ENCODE measurements around the gene PTPRO. TPM values are rescaled to one million over a fixed set of nuclear protein-coding genes. Genes with fewer than 3 reads are reported as not detected.

Gene PTPRO
- total RNA-seq, 1 donor from 2014 or later, result 0.91 TPM

DNA sequence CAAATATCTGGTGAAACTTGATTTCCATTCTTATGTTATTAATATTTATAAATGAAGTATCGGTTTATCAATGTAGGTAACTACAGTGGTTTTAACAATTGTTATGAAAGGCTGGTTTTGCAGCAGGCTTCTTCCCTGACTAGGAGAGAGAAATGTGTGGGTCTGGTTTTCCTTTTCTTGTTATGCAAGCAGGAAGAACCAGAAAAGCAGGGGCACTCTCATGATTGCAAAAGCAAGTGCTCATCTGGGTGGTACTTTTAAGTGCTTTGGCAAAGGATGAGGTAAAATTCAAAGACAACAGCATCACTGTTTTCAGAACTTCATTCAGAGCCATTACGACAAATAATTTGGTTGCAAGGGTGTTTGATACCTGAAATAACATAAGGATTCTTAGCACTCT is 105.6 kb downstream of the PTPRO start:
- ATAC-seq (ENCODE audit: poor library complexity) (no peak), DNase-seq (no peak)
- intact Hi-C loops (cut with DNase I), result no loop called here

DNA sequence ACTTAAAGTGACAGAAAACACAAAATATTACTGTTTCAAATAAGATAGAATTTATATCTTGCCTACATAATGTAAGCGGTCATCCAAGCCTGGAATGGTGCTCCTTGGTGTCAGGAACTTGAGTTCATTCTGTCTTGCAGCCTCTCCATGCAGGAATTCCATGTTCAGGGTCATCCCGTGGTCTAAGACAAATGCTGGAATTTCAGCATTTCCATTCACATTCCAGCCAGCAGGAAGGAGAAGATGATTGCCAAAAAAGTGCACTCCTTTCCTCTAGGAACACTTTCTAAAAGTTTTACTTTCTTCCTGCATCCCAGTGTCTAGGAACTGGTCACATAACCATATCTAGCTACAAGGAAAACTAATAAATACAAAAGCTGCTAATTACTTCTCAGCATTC is 106.3 kb downstream of the PTPRO start:
- ATAC-seq (ENCODE audit: poor library complexity) (no peak), DNase-seq (no peak)
- intact Hi-C loops (cut with DNase I), result no loop called here

- ATAC-seq (ENCODE audit: poor library complexity) (no peak), DNase-seq (no peak)
- intact Hi-C loops (cut with DNase I), result no loop called here
Observed at GRCh38 chr12:15429262-15429661, 107.0 kb downstream of the PTPRO start.

DNA sequence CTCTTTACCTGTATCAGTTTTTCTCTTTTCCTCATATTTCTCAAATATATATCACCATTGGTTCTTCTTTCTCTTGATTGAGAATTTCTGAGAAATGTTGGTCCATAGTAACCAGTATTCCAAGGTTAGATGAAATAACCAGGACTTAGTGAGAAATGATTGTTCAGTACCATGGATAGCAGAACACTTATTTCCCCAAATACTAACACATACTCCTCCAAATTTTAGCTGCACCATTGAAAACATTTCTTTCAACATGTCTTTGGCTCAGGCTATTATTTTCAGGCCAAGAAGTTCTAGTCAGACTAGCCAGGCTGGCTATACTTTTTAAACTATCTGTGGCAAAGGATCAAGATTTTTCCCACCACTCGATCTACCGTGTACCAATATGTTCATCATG is 113.3 kb downstream of the PTPRO start:
- DNase-seq (no peak), ATAC-seq (ENCODE audit: poor library complexity) (no peak)
- intact Hi-C loops (cut with DNase I), result no loop called here

GRCh38 chr12:15439459-15439858 is 117.2 kb downstream of the PTPRO start:
- DNase-seq (no peak), ATAC-seq (ENCODE audit: poor library complexity) (no peak)

GRCh38 chr12:15443050-15443449 is 120.7 kb downstream of the PTPRO start:
- no peak for ATAC-seq (ENCODE audit: poor library complexity)
- intact Hi-C loops (cut with DNase I), result no loop called here

More at GRCh38 chr12:15439459-15439858, 117.2 kb downstream of the PTPRO start:
- intact Hi-C loops (cut with DNase I), result no loop called here

GRCh38 chr12:15443611-15444010 is 121.3 kb downstream of the PTPRO start:
- ATAC-seq (ENCODE audit: poor library complexity), result no peak
- no peak for DNase-seq
- intact Hi-C loops (cut with DNase I), result no loop called here

More at GRCh38 chr12:15443050-15443449, 120.7 kb downstream of the PTPRO start:
- no peak for DNase-seq

DNA sequence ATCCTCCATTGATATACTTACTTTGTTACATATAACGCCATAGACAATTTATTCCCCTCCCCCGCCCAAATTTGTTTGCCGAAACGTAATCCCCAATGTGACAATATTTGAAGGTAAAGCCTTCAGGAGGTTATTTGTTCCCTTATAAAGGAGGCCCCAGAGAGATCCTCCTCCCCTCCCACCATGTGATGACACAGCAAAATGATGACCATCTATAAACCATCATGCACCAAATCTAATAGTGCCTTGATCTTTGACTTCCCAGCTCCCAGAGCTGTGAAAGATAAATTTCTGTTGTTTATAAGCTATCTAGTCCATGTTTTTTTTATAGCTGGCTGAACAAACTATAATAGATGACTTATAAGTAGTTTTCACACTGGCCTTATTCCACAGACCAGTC is 122.2 kb downstream of the PTPRO start:
- ATAC-seq (ENCODE audit: poor library complexity), result no peak
- no peak for DNase-seq
- intact Hi-C loops (cut with DNase I), result no loop called here

DNA sequence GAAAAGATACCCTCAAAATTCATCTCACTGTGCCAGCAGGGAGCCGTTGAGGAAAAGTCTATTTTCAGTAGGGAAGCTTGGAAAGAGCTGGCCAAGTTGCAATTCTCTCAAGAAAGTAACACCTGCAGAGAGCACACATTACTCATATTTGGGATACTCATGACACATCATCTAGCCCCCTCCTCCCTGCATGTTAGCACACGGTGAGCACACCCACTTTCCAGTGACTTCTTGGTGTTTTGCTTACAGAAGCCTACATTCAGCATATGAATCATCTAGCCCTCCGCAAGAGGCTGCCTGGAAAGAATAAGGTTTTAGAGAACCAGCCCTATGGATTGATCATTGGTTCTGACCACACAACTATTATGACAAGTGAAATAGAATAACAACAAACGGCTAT is 124.5 kb downstream of the PTPRO start:
- DNase-seq, result no peak
- ATAC-seq (ENCODE audit: poor library complexity), result no peak
- intact Hi-C loops (cut with DNase I), result no loop called here

DNA sequence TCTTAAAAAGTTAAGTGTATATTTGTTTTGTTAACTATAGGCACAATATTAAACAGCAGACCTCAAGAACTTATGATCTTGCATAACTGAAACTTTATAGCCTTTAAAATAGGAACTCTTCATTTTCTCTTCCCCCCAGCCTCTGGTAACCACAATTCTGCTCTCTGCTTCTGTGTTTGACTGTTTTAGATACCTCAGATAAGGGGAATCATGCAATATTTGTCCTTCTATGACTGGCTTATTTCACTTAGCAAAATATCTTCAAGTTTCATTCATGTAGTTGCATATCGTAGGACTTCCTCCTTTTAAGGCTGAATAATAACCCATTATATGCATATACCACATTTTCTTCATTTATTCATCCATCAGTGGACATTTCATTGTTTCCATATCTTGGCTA is 131.3 kb downstream of the PTPRO start:
- ATAC-seq (ENCODE audit: poor library complexity), result no peak
- intact Hi-C loops (cut with DNase I), result no loop called here

DNA sequence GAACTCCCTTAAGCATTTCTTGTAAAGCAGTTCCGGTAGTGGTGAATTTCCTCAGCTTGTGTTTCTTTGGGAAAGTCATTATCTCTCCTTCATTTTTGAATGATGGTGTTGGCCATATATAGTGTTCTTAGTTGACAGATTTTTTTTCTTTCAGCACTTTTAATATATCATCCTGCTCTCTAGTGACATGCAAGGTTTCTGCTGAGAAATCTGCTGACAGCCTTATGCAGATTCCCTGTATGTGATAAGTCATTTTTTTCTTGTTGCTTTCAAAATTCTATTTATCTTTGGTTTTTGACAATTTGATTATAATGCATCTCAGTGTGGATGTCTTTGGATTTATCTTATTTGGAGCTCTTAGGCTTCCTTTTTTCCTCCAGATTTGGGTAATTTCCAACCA is 135.7 kb downstream of the PTPRO start:
- DNase-seq (no peak), ATAC-seq (ENCODE audit: poor library complexity) (no peak)
- intact Hi-C loops (cut with DNase I), result no loop called here

More for the DNA sequence above, 131.3 kb downstream of the PTPRO start:
- no peak for DNase-seq

DNA sequence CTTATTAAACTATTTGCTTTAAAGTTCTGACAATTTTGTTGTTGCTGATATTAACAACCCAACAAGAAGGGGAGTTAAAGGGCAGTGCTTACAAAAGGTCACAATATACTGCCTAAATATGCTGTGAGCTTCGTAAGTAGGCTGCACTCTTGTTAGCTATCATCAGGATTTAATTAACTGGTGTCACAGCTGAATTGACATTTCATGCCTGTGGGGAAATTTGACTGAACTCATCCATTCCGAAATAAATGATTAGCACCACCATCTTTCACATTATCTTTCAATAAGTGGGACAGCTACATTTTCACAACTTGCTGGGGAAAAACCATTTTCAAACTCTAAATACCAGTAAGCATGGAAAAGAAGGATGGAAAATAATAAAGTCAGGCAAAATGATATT is 146.6 kb downstream of the PTPRO start:
- ATAC-seq (ENCODE audit: poor library complexity), result no peak
- intact Hi-C loops (cut with DNase I), result no loop called here
- no peak for DNase-seq

GRCh38 chr12:15469356-15469755 is 147.0 kb downstream of the PTPRO start:
- ATAC-seq (ENCODE audit: poor library complexity) (no peak), DNase-seq (no peak)
- intact Hi-C loops (cut with DNase I), result no loop called here

DNA sequence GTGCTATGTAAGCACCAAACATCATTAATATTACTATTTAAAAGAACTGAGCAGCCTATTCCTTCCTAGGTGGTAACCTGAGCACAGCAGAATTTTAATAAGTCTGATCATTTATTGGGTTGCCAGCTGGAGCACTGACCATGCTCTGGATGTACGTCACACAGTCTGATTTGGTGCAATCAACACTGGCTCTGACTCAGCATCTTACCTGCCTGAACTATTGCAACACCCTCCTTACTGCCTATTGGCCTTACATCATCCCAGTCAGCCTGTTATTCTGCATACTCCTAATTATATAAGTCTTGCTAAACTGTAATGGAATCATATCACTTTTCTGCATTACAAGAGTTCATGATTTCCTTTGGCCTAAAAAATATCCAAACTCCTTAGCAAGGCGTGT is 149.7 kb downstream of the PTPRO start:
- intact Hi-C loops (cut with DNase I), result no loop called here
- no peak for ATAC-seq (ENCODE audit: poor library complexity)
- no peak for DNase-seq

GRCh38 chr12:15474766-15475165 is 152.5 kb downstream of the PTPRO start:
- ATAC-seq (ENCODE audit: poor library complexity) (no peak), DNase-seq (no peak)
- intact Hi-C loops (cut with DNase I), result no loop called here

GRCh38 chr12:15477761-15478160 is 155.5 kb downstream of the PTPRO start:
- DNase-seq (no peak), ATAC-seq (ENCODE audit: poor library complexity) (no peak)
- intact Hi-C loops (cut with DNase I), result no loop called here

GRCh38 chr12:15481846-15482245 is 159.5 kb downstream of the PTPRO start:
- intact Hi-C loops (cut with DNase I), result no loop called here
- ATAC-seq (ENCODE audit: poor library complexity) (no peak), DNase-seq (no peak)

DNA sequence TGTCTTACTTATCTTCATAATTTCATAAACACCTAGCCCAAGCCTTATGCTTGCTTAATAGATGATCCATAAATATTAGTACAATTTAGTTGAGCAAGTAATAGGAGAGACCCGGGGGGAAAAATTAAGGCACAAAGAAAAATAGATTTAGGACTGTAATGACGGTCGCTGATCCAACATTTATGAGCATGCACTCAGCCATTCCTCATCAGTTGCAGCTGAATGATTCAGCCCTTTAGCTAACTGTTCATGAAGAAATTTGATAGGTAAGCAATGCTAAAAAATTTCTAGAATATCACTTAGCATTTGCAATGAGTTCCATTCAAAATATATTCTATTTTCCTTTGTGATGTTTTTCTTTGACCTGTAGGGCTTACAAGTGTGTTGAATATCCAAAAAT is 163.2 kb downstream of the PTPRO start:
- no peak for DNase-seq
- intact Hi-C loops (cut with DNase I), result no loop called here
- ATAC-seq (ENCODE audit: poor library complexity), result no peak

GRCh38 chr12:15486859-15487258 is 164.6 kb downstream of the PTPRO start:
- intact Hi-C loops (cut with DNase I), result no loop called here
- ATAC-seq (ENCODE audit: poor library complexity), result no peak
- no peak for DNase-seq

DNA sequence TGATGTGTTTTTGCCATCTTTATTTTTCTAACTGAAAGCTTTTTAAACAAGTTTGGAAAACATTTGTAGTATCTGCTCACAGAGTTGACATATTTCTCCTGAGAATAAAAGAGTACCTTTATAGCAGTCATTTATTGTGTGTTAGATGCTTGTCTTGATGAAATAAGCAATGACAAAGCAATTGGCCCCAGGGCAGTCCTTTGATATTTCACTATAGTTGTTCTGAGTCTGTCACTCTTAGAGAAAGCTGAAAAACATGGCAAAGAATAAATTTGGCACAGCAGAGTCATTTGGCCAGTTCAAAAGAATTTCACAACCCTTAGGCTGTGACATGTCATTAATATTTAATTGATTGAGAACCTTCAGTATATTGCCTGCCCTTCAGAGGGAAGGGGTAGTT is 166.2 kb downstream of the PTPRO start:
- DNase-seq (no peak), ATAC-seq (ENCODE audit: poor library complexity) (no peak)
- intact Hi-C loops (cut with DNase I), result no loop called here

DNA sequence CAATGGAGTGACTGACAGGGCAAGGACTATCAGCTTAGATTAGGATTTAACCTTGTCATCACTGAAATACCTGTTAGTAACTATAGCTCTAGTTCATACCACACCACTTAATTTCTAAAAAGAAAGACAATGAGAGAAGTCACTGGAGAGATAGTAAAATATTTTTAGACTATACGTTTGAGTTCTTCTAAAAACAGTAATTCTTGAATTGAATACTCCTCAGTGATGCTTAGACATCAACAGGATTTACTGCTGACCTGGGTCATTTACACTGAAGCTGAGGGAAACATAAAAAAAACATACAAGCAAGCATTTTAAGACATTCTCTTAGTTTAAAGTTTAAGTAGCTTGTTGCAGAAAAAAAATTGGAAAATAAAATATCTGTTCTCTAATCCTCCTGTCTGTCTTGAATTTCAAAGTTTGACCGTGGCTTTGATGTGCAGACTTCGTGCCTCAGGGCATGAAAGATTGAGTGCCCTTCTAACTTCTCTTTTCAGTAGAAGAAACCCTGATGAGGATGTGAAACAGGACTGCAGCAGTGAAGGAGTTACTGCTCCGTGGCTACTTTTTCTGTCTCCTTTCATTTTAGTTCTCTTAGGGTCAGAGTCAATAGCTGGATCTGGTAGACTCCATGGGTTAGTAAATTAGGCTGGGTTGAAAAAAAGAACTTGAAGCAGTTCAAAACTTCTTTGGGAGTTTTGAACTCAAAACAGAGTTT is 172.2 kb downstream of the PTPRO start:
- no peak for DNase-seq
- ATAC-seq (ENCODE audit: poor library complexity), result no peak
- intact Hi-C loops (cut with DNase I), result no loop called here

Measured in Right ventricle myocardium superior (tissue), 1 donor.